HG02885 (cell line): ENCODE results near the gene RYR2.
"Not testable (repeated sequence)": the region's sequence is repeated elsewhere in the genome, so short reads cannot be mapped to it uniquely, and the experiment has no call there.

ENCODE experiments used
- ATAC-seq: cut with Tn5 transposase; IDR thresholded peaks from one replicate; pipeline ENCODE4 v1.9.1; 2021; ENCODE audit warnings: mild to moderate bottlenecking; ENCODE audit not compliant: unreplicated experiment, poor library complexity

The RYR2 gene

GRCh38 chr1:237799762-237800474, 757.9 kb downstream of the RYR2 start:
- peak; percentile 99 for ATAC-seq

- ATAC-seq: no peak
Measured at GRCh38 chr1:237804516-237804915, 762.5 kb downstream of the RYR2 start.

DNA sequence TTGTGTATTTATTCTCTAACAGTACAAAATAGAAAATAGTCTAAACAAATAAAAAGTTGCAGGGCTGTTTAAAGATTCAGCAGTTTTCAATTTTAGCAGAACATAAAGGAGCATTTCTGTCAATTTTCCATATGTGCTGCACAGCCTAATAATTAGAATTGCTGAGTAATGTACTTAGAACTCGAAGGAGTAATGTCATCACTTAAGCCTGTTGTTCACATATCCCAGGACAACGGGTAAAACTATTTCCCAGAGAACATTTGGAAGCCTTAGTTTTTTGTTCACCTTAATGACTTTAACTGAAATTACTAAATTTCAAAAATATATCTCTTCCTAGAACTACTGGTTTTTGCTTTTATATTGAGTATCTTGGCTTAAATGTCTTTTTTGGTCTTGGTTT, 767.1 kb downstream of the RYR2 start:
- no peak for ATAC-seq

DNA sequence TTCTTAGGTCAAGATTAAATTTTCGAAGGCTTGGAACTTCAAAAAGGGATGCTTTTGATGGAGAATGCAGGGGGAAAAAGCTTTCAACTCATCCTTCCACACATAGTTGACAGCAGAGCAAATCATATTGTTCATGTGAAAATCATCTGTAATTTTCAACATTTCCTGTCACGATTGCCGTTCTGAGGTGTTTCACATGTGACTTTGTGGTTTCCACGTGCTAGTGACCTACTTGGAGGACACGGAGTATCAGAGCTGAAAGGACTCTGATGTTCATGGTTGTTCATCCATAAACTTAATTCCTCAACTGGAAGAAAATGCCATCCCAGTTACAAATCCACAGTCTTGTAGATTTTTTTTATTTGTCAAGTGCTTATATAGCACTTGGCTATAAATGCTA, 769.6 kb downstream of the RYR2 start:
- ATAC-seq: no peak

DNA sequence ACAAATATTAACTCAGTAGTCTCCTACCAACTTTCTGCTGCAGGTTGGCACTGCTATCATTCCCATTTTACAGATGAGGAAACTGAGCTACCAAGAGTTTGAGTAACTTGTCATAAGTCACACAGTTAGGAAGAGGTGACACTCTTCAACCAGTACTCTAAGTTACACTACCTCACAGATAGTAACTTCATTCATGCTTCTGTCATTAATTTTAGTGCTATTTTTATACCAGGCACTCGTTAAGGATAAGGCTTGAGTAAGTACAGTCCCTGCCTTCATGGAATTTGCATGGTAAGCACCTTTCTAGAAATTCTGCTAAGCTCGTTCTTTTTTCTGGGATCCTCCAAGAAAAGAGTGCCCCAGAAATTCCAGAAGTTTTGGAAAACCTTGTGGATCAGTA, 770.1 kb downstream of the RYR2 start:
- ATAC-seq: no peak

- ATAC-seq: no peak
Measured at GRCh38 chr1:237814319-237814924, 772.4 kb downstream of the RYR2 start.

- ATAC-seq: no peak
Measured at GRCh38 chr1:237817277-237817676, 775.3 kb downstream of the RYR2 start.

DNA sequence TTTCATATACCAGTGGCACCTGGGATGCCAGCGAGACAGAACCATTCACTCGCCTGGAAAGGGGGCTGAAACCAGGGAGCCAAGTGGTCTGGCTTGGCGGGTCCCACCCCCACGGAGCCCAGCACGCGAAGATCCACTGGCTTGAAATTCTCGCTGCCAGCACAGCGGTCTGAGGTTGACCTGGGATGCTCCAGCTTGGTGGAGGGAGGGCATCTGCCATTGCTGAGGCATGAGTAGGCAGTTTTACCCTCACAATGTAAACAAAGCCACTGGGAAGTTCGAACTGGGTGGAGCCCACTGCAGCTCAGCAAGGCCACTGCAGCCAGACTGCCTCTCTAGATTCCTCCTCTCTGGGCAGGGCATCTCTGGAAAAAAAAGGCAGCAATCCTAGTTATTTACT, 778.6 kb downstream of the RYR2 start:
- ATAC-seq: not testable (repeated sequence)

DNA sequence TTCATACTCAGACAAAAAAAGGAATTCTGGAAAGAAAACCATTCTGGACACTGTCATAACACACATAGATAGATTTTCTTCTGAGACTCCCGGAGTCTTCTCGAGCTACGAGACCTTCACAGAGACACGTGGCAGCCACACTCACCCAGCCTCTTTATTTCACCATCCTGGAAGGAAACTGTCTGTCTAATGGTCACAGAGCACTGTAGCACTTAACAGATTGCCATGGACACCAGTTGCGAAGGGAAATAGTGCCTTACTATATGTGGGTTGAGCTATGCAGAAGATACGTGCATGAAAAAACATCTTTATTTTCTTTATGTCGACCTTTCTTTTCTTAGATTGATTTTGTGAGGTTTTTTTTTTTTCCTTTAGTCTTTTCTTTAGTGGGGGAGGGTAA, 790.9 kb downstream of the RYR2 start:
- ATAC-seq: no peak

GRCh38 chr1:237834048-237834447, 792.1 kb downstream of the RYR2 start:
- no peak for ATAC-seq

- ATAC-seq: no peak
Measured at GRCh38 chr1:237834461-237834860, 792.5 kb downstream of the RYR2 start.

DNA sequence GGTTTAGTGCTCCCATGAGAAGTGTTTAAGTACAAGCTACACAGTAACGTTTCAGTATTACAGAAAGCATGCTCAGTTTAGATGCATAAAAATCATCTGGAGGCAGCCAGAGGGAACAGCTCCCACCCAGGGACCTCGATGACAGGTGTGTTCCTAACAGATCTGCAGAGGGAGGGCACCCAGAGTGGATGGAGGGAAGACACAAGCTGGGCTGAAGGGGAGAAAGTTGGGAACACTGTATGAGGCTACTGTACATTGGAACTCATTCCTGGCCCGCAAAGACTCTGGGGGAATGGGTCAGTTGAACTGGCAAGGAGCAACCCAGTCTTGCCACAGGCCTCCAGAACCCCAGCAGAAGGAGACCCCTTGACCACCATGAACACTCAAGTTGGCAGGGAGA, 796.3 kb downstream of the RYR2 start:
- no peak for ATAC-seq

DNA sequence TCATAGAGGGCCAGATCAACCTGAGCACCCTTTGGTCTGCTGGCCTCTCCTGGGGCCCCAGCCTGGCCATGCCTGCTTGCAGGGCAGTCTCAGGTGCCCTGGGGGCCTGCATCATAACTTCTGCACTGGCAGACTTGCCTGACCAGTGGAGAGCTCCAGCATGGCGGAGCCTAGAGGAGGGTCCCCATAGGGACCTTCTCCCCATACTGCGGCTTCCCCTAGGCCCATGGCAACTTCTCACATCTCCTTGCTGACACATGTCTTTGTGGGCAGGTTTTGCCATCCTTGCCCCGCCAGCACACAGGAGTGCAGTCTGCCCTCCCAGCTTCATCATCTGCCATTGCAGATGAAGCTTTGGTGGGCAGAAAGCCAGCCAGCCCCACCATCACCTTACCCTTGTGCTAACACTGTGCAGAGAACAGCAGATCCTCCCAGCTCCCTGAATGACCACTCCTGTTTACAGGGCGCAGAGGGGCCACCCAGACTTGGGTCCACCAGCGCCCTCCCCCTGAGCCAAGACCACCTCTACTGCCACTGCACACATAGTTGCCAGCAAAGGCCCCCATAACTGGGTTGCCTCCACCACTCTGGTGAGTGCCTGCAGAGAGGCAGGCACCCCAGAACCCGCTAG, 797.0 kb downstream of the RYR2 start:
- ATAC-seq: no peak

DNA sequence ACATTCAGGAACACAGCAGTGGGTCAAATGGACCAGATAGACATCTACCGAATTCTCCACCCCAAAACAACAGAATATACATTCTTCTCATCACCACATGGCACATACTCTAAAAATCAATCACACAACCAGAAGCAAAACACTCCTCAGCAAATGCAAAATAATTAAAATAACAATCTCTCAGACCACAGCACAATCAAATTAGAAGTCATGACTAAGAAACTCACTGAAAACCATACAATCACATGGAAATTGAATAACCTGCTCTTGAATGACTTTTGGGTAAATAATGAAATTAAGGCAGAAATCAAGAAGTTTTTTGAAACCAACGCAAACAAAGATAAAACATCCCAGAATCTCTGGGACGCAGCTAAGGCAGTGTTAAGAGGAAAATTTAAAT, 799.5 kb downstream of the RYR2 start:
- ATAC-seq: no peak

DNA sequence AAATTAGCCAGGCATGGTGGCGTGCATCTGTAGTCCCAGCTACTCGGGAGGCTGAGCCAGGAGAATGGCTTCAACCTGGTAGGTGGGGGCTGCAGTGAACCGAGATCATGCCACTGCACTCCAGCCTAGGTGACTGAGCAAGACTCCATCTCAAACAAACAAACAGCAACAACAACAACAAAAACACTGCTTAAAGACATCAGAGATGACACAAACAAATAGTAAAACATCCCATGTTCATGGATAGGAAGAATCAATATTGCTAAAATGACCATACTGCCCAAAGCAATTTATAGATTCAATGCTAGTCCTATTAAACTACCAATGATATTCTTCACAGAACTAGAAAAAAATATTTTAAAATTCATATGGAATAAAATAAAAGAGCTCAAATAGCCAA, 801.5 kb downstream of the RYR2 start:
- ATAC-seq: not testable (repeated sequence)

DNA sequence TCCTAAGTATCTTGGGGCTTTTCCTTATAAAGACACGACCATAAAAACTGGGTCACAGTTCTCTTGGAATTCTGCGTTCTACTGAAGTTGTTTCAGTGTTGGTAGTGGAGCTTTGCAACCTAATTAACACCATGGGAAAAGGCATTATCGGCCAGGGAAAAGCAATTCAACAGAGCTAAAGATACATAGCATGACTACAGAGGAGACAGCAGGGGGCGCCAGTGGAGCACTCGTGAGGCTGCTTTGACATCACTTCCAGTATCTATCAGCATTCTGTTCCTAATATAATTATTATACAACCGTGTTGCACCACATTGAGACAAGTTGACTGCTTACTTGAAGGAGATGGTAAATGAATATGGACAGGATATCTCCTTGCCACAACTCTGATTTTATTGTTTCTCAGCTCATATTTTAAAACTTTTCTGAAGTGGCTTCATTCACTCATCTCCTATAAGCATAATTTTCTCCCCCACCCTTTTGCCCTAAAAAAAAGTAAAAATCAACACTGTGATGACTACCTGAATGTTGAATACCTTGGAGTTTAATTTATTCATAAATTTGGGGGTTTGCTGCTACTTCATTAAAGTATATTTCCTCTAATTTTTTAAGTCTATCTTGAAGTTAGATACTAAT, 809.3 kb downstream of the RYR2 start:
- ATAC-seq: peak; percentile 63

DNA sequence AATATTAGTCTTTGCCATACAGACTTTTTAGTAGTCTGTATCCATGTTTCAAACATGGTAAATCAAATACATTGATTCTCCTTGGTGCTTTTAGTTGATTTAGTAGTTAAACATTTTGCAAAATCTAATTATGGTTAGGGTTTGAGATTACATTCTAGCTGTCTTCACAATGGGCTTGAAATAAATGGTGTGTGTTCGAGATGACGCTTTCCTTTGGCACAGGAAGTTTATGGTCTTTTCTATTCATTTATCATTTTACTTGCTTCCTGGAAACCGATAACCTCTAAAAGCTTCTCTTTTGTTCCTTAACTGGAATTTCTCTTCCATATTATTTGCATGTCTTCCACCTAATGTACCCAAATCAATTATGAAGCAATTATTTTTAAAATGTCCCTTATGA, 810.4 kb downstream of the RYR2 start:
- ATAC-seq: no peak

DNA sequence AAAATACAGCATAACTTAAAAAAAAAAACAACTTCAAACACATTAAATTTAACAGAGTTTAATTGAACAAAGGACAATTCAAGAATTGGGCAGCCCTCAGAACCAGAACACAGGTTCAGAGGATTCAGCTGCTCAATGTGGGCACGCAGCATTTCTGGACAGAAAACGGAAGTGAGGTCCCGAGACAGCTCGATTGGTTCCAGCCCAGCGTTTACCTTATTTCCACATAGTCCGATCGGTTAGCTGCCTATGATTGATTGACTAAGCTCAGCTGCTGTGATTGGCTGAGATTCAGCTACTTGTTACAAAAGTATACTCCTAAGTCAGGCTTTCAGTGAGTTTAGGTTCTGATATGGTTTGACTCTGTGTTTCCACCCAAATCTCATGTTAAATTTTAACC, 815.5 kb downstream of the RYR2 start:
- no peak for ATAC-seq

- ATAC-seq: no peak
Measured at GRCh38 chr1:237858992-237859391, 817.0 kb downstream of the RYR2 start.

DNA sequence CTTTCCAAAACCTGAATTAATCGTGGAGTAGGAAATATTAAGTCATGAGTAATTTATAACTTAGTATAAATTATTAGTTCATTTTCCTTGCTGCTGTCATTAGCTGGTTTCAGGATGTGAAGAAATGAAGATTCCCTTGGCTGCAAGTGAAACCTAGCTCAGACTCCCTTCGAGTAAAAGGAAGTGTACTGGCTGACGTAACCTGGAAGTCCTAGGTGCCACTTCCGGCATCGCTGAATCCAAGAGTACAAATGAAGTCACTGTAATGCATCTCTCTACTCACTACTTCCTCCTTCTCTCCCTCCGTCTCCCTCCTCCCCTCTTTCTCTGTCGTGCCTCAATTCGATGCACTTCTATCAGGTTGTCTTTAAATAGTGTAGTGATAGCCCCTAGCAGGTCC, 820.0 kb downstream of the RYR2 start:
- ATAC-seq: no peak

- no peak for ATAC-seq
Measured at GRCh38 chr1:237863234-237863633, 821.2 kb downstream of the RYR2 start.
